HG02973 (cell line): ENCODE measurements around the gene SMCP.

ENCODE experiments used
- ATAC-seq: cut with Tn5 transposase; IDR thresholded peaks from one replicate; pipeline ENCODE4 v1.9.1; 2021; ENCODE audit warnings: moderate library complexity; ENCODE audit not compliant: unreplicated experiment

SMCP gene

GRCh38 chr1:152878042-152878441 is at the start of gene SMCP:
SMCP (plus strand) TSS chr1:152878322; CDS start chr1:152884423, 6,101 bp downstream.
- no peak for ATAC-seq

DNA sequence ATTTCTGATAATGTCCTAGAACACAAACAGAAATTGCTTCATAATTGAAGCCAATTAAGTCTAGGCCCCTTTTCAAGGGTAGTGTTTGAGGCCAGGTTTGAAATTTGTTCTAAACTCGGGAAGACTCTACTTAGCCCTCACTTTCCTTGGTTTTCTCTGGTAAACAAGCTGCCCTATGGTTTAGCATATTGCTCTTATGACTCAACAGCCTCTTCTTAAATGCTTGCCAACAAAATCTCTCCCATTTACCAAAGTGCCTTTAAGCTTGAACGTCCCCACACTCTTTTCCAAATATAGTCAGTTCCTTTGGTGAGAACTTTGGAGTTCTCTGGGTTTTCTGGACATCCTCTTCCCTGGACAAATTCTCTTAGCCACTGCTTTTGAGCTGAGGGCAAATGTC is 41.3 kb upstream of the SMCP start:
- no peak for ATAC-seq

DNA sequence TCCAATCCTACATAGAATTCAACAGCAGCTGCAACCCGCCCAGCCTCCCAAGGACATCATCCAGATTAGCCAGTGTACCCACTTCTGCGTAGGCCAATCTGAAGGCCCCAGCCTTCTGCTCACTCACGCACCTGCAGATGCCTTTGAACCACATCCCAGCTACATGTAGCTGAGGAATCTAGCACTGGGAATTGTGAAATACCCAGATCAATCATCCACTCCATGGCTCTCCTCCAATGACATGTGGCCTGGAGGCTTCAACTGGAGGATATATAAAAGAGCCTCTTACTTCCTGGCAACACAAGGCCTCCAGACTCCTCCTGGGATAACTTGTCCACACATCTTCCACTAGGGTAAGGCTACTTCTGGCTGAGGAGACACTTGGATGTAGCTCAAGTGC is 35.6 kb upstream of the SMCP start, which contains the start of gene LCE6A:
LCE6A (plus strand) TSS at position 301 of the 400 bp plus-strand sequence. CDS start 665 bp downstream, outside the sequence.
- no peak for ATAC-seq

- ATAC-seq = no peak
These were observed 22.5 kb upstream of the SMCP start for GRCh38 chr1:152855661-152856060.

DNA sequence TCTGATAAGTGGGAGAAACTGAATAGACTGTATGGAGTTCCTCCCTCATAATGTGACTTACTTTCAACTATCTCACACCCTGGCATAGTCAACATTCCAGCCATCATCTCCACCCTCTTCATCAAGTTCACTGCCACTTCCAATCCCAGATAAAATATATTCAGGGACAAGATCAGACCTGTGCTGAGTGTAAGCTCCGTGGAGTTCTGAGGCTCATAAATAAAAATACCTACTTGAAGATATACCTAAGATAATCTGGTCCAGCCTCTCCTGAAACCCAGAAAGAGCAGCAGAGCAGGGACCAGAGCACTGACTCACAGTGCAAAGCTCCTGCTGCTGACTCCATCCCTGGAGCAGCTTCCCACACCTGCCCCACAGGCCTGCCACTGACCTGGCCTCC is 20.1 kb upstream of the SMCP start:
- ATAC-seq = no peak

GRCh38 chr1:152859696-152860095 is 18.4 kb upstream of the SMCP start, which contains the start of gene LCE7A:
LCE7A (plus strand) TSS chr1:152859996; CDS start chr1:152860698, 702 bp downstream.
- no peak for ATAC-seq

DNA sequence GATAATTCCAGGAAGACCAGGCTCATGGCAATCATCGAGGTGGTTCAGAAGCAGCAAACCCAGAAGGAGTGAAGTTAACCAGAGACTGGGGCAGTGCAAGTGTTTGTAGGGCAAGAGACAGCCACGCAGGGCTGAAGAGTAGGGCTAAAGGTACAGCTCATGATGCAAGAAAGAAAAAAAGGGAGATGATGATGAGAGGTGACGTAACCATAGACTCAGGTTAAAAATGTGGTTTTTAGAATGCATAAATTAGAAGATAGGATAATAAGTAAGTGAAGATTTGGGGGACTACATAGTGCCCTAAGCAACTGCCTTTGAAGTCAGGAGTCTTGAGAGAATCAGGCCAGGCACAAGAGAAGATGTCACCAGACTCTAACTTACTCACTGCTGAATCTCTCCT is 18.0 kb upstream of the SMCP start:
- ATAC-seq = no peak

- no peak for ATAC-seq
These were observed 16.7 kb upstream of the SMCP start for GRCh38 chr1:152861374-152861773.

DNA sequence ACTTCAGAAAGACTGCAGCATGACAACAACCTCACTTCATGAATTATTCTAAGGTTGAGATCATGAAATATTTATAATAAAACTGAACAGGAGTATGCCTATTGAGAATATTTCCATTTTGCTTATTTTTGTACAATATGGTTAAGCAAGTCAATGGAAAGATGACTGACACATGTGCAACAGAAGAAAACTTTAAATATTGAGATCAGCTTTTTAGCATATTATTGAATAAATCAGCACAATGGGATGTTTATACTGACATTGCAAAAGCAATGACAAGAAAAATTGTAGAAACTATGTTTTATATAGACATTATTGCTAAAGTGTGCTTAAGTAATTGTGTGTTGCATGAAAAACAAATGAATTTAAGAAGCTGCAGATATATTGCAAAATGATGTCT is 13.7 kb upstream of the SMCP start:
- ATAC-seq = no peak

DNA sequence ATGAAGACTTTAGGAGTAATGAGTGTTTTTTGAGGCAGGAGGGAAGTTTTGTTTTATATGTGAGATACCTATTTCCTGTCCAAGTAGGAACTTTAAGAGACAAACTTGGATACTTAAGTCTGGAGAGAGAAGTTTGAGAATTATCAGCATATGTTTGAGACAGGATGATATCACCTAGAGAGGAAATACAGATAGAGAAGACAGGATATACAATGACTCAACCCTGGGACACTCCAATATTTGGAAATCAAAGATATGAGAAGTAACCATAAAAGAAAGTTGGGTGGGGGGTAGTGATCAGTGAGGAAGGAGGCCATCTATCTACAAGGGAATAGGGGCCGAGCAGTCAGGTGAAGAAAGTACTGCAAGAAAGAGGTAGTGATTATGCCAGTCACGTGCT is 11.8 kb upstream of the SMCP start:
- no peak for ATAC-seq

GRCh38 chr1:152869808-152870419 is 8.2 kb upstream of the SMCP start:
- ATAC-seq = no peak

DNA sequence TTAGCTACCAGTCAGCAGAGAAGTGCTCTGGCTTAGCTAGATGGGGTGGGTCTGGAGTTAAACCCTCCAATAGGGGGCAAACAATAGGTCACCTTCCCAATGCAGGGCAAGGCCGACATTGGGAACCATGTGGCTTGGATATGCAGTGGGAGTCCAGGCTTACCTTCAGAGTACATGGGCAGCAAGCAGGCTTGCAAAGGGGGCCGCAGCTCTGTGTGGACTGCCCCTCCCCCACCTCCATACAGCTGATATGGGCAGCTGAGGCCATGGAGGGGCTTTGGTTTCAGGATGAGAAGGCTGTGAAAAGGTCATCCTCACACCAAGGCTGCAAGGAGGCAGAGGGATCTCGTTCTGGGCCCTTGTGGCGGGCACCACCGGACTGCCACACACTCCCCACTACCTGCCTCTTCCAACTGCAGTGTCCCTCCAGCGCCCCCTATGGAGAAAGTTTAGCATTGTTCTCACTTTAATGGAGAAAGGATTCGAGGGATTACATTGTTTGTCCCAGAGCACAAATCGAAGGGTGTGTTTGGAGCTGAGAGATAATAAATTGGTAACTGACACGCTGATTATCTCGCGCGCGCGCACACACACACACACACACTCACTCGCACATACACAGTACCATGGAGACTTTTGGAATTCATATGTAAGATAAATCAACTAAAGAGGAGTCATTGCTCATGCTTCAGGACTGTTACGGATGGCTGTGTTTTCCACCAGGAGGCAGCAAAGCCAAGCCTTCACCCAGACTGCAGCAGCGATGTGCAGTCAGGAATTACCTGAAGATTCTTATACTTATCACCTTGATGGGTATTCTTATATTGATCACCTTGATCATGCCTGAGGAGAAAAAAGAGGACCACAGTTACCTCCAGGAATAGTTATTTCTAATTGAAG is 7.0 kb upstream of the SMCP start:
- no peak for ATAC-seq

- ATAC-seq = no peak
These were observed 6.4 kb upstream of the SMCP start for GRCh38 chr1:152871731-152872126.

DNA sequence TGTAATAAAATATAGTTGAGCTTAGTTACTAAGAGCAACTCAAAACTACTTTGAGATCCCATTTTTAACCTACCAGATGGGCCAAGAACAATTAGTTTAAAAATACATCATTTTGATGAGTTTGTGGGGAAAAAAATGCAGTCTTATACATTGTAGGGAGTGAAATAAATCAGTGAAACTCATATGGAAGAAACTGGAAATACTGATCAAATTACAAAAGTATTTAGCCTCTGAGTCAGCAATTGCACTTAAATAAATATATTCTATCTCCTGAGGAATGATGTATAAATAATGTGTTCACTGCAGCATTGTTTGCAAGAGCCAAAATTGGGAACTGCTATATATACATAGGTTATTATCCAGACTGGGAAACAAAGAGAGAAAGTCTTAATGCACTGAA is 4.6 kb upstream of the SMCP start:
- no peak for ATAC-seq

- ATAC-seq = no peak
These were observed 1.3 kb upstream of the SMCP start for GRCh38 chr1:152876827-152877226.

DNA sequence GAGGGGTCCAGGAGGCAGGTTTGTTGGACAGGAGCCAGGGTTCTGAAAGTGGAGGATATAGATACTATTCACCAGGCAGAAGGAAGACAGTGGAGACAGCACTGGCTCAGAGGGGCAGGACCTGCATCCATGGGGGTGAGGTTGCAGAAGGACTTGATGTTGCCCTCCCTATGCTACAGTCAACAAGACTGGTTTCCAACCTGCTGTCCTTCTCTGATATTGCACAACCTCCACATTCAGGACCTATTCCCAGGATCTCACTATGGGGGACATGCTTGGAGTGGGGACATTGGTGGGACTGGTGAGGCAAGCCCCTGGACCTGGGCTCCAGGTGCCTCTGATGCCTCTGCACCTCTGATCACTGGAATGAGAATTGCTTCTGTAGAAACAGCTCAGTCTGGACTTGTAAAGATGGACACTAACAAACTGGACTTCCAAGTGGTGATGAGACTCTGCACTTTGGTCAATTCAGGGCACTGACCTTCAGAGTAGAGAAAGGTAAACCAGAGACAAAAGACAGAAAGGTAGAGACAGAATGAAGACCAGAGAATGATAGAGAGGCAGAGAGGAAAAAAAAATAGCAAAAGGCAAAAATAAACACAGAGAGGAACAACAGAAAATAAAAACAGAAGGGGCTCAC is 1.6 kb downstream of the SMCP start:
- no peak for ATAC-seq

- no peak for ATAC-seq
These were observed 2.2 kb downstream of the SMCP start for GRCh38 chr1:152880316-152880715.

DNA sequence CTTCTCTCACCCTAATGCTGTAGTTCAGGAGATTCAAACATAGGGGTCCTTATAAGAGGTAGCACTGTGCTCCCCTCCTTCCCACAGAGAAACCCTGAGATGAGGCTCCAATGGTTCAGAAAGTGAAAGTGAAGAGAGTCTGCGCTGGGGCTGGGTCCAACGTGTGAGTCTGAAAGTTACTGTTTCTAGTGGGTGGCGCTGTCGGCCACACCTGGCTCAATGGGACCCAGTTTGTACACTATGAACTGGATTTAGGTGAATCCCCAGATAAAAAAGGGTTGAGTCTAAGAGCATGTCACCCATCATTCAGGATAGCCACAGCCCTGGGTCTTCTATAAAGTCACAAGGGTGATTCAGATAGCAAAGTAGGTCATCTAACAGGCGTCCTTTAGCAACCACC is 2.8 kb downstream of the SMCP start:
- ATAC-seq = no peak

DNA sequence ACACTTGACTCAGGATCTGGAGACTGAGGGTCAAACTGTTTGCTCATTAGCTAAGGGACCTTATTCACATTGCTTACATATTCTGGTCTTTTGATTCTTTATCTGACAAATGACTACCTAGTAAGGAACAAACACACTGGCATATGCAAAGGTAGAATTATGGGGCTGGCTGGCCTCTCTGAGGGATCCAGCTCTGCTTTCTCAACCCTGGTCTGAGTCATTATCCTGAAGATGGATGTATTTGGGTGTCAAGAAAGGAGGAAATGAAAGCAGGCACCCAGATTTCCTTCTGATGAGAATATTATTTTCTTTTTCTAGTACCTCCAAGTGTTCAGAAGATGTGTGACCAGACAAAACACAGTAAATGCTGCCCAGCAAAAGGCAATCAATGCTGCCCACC is 6.0 kb downstream of the SMCP start:
- no peak for ATAC-seq

DNA sequence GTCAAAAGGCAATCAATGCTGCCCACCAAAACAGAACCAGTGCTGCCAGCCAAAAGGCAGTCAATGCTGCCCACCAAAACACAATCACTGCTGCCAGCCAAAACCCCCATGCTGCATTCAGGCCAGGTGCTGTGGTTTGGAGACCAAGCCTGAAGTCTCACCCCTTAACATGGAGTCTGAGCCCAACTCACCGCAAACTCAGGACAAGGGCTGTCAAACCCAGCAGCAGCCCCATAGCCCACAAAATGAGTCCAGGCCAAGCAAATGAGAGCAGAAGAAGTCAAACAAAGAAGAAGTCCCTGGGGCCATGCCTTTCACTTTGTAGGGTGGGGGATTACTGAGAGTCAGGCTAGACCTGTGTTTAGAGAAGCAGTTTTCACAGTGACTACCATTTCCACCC is 6.4 kb downstream of the SMCP start:
- no peak for ATAC-seq

GRCh38 chr1:152884966-152885624 is 7.0 kb downstream of the SMCP start:
- ATAC-seq = no peak
